ENCODE measurements around the gene KIF26B.

KIF26B gene

DNA sequence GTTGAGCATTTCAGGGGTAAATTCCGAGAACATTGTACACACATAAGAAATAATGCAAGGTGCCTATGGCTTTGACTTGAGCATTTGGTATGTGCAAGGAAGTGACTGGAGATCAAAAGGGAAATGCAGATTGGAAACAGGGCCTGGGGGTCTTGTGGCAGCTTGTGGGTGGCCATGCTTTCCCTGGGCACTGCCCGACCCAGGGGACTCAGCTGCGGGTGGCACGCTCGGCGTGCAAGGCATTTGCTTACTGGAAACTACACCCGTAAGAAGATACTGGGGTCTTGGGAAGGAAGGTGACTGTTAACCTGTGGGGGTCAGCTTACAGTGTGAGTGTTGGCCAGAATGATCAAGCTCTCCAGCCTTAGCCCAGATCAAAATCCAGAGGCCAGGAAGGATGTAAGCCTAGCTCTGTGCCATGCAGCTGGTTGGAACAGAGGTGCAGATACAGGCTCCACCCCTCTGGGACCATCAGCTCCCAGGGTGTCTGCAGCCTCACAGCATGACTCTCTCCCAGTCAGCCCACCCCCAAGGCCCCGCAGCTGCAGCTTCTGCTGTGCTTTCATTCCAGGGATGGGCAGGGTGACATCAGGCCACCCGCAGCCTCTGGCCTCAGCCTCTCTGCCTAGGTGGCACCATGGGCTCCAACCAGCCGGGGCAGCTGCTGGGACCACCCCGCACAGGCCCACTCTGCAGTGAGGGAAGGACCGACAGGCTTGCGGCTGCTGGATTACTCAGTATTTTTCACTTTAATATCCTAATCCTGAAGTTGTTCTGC is 55.1 kb downstream of the KIF26B start:
- TF ChIP-seq, protein P1, sequence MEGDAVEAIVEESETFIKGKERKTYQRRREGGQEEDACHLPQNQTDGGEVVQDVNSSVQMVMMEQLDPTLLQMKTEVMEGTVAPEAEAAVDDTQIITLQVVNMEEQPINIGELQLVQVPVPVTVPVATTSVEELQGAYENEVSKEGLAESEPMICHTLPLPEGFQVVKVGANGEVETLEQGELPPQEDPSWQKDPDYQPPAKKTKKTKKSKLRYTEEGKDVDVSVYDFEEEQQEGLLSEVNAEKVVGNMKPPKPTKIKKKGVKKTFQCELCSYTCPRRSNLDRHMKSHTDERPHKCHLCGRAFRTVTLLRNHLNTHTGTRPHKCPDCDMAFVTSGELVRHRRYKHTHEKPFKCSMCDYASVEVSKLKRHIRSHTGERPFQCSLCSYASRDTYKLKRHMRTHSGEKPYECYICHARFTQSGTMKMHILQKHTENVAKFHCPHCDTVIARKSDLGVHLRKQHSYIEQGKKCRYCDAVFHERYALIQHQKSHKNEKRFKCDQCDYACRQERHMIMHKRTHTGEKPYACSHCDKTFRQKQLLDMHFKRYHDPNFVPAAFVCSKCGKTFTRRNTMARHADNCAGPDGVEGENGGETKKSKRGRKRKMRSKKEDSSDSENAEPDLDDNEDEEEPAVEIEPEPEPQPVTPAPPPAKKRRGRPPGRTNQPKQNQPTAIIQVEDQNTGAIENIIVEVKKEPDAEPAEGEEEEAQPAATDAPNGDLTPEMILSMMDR (IDR thresholded peaks at IDR 0.05; ENCODE audit: low read depth, low read length), result no peak
- peak; percentile 98 for DNase-seq
- Histone ChIP-seq H3K9me3 (peaks cover 6% of the 10 kb centered on the region), H3K36me3 (0 out of 2 replicates have a peak, but pooled peaks cover 3% of the 10 kb centered on the region), H3K4me1 (peaks cover 14% of the 10 kb centered on the region), H3K27me3 (no peaks in the 10 kb centered on the region), H3K4me3 (ENCODE audit: low read depth, low read length) (no peak overlapping the region)

DNA sequence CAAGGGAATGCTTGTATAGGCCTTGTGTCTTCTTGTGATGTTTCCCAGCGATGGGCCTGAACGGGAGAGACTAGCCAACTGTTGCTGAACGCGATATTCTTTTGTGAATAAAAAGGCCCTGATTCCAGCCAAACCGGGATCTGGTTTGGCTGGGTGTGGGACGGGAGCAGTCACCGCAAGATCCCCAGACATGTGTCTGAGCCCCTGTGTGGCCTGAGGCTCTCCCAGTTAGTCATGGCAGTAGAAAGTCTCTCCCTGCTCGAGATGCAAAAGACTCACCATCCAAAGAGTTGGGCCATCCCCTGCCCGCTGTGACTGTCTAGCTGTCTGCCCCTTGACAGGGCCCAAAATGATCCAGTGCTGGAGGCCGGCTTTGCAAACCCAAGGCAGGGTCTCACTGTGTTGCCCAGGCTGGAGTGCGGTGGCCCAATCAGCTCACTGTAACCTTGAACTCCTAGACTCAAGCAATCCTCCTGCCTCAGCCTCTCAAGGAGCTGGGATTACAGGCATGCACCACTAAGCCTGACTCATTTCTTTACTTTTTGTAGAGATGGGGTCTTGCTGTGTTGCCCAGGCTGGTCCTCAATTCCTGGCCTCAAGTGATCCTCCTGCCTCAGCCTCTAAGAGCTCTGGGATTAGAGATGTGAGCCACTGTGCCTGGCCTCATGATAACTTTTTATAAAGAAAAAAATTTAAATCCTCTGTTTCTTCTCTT is 56.4 kb downstream of the KIF26B start:
- no peaks in the 10 kb centered on the region for H3K27me3 ChIP-seq
- H3K36me3 ChIP-seq, result 0 out of 2 replicates have a peak, but pooled peaks cover 3% of the 10 kb centered on the region
- no peak for DNase-seq
- no peak overlapping the region for H3K4me3 ChIP-seq (ENCODE audit: low read depth, low read length)
- TF ChIP-seq, protein P1 (IDR thresholded peaks at IDR 0.05; ENCODE audit: low read depth, low read length), result no peak
- H3K9me3 ChIP-seq, result peaks cover 6% of the 10 kb centered on the region
- peaks cover 17% of the 10 kb centered on the region for H3K4me1 ChIP-seq

DNA sequence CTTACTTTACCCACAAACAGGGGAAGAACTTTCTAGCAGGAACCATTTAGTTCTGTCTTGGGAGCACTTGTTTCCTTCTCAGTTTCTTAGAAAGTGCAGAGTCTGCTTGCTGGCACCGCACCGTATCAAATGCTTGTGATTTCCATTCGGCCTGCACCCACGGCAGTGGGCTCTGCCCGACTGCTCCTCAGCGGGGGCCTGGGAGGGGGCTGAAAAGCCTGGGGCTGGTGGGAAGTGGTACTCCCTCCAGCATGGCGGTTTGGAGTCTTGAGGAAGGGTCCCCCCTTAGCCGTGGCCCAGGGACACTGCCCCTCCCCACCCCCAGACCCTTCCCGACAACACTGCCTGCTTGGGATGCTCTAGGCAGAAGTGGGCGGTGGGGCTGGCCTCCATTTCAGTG is 57.0 kb downstream of the KIF26B start:
- H3K27me3 ChIP-seq, result no peaks in the 10 kb centered on the region
- TF ChIP-seq, protein P1 (IDR thresholded peaks at IDR 0.05; ENCODE audit: low read depth, low read length), result no peak
- H3K9me3 ChIP-seq, result peaks cover 6% of the 10 kb centered on the region
- H3K4me1 ChIP-seq, result peaks cover 17% of the 10 kb centered on the region
- no peak overlapping the region for H3K4me3 ChIP-seq (ENCODE audit: low read depth, low read length)
- no peak for DNase-seq
- no peaks in the 10 kb centered on the region for H3K36me3 ChIP-seq

DNA sequence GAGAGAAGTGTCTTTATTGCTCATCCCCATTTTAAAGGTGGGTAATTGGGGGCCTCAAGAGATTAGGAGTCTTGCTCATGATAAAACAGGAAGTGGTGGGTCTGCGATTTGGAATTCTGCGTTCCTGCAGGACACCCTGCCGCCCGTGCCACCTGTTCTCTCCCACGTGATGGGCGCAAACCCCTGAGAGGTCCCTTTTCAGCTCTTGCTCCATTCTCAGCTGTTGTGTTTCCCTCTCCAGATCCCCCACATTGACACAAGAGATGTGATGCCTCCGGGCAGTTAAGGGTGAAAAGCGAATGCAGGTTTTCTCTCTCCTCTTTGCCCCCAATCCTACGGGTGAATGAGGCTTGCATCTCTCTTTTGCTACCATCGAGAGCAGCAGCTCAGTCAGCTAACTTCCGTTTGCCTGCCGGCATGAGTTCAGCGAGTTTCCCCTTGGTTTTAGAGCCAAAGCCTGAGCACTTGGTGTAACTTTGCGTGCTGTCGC is 57.5 kb downstream of the KIF26B start:
- Histone ChIP-seq H3K4me3 (ENCODE audit: low read depth, low read length) (no peak overlapping the region), H3K4me1 (peaks cover 17% of the 10 kb centered on the region), H3K36me3 (no peaks in the 10 kb centered on the region), H3K9me3 (peaks cover 5% of the 10 kb centered on the region), H3K27me3 (no peaks in the 10 kb centered on the region)
- TF ChIP-seq, protein P1 (IDR thresholded peaks at IDR 0.05; ENCODE audit: low read depth, low read length), result no peak
- DNase-seq, result no peak

DNA sequence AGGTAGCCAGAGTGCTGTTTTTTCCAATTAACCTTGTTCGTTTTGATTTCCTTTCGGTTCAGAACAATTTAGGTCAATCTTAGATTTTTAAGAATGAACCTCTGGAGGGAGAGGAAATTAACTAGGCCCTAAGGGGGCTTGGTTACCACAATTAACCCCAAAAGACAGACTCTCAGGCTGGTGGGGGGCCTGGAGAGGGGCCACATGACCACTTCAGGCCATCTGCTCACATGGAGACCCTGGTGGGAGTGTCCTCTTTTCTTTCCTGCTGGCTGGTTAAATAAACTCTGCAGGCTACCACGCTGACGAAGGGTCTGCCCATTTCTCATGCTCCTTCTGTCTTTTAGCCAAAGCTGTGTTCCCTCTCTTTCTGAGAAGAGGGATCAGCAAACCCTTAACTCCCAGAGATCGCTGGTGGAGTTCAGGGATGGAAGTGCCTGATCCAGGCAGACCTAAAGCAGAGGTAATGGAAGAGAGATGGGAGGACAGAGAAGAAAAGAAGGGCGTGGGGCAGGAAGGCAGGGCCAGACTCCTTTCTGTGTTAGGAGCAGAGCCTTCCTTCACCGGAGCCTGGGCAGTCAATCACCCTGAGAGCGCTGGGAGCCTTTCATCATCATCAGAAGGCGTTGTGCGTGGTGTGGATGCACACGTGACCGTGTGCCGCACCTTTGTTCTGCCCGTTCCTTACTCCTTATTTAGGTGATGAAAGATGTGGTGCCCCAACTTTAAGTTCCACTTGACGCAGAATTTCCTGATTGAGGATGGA is 58.5 kb downstream of the KIF26B start:
- Histone ChIP-seq H3K27me3 (no peaks in the 10 kb centered on the region), H3K4me1 (peaks cover 17% of the 10 kb centered on the region), H3K4me3 (ENCODE audit: low read depth, low read length) (no peak overlapping the region), H3K9me3 (no peaks in the 10 kb centered on the region), H3K36me3 (no peaks in the 10 kb centered on the region)
- DNase-seq, result no peak
- TF ChIP-seq, protein P1 (IDR thresholded peaks at IDR 0.05; ENCODE audit: low read depth, low read length), result no peak
